GM13976 (cell line): ENCODE measurements around the gene GALNT10.

Experiments
- DNase-seq: peaks from one replicate; pipeline ENCODE4 v3.0.0; 2012; ENCODE audit warnings: low spot score
- CTCF ChIP-seq: IDR thresholded peaks from 2 replicates; pipeline ENCODE4 v1.5.1; 2012; ENCODE audit warnings: borderline replicate concordance, mild to moderate bottlenecking; ENCODE audit not compliant: insufficient read depth; ENCODE audit errors: extremely low read depth, missing control alignments, control extremely low read depth
- in situ Hi-C: fragments of 300-500 bp; cut with MboI; formaldehyde crosslinking; loops from one replicate; pipeline ENCODE4 v1.12.0; 2022; ENCODE audit warnings: low sequenced_read_pairs, mixed read lengths, inconsistent platforms; ENCODE audit not compliant: unreplicated experiment

Gene GALNT10

GRCh38 chr5:154278186-154278585 is 87.7 kb downstream of the GALNT10 start:
- no peak for DNase-seq
- in situ Hi-C loops: no loop called here
- no peak for TF ChIP-seq CTCF

- in situ Hi-C loops: no loop called here
- DNase-seq: no peak
- no peak for TF ChIP-seq CTCF
These were observed 88.4 kb downstream of the GALNT10 start for GRCh38 chr5:154278908-154279307.

GRCh38 chr5:154284433-154284832 is 93.9 kb downstream of the GALNT10 start:
- in situ Hi-C loops: no loop called here
- no peak for TF ChIP-seq CTCF

GRCh38 chr5:154285661-154286408 is 95.3 kb downstream of the GALNT10 start:
- in situ Hi-C loops: no loop called here
- TF ChIP-seq CTCF: no peak
- DNase-seq: no peak

More at GRCh38 chr5:154284433-154284832, 93.9 kb downstream of the GALNT10 start:
- DNase-seq: peak; percentile 41

GRCh38 chr5:154286557-154286956 is 96.0 kb downstream of the GALNT10 start:
- DNase-seq: no peak
- in situ Hi-C loops: no loop called here
- no peak for TF ChIP-seq CTCF

- no peak for DNase-seq
- TF ChIP-seq CTCF: no peak
- in situ Hi-C loops: no loop called here
These were observed 96.6 kb downstream of the GALNT10 start for GRCh38 chr5:154287136-154287535.

- in situ Hi-C loops: no loop called here
- no peak for TF ChIP-seq CTCF
- no peak for DNase-seq
These were observed 97.6 kb downstream of the GALNT10 start for GRCh38 chr5:154288145-154288544.
